Epithelial cell of proximal tubule (primary cell): ENCODE data around the gene AGTRAP. TPM values are rescaled to one million over a fixed set of nuclear protein-coding genes. Genes with fewer than 3 reads are reported as not detected.

Source experiments
- DNase-seq: peaks from one replicate; pipeline ENCODE4 v3.0.0-alpha.2; 2011; ENCODE audit warnings: low read depth
- H3K4me3 ChIP-seq: 2 replicates; pipeline ENCODE4 v1.5.1; 2011; ENCODE audit warnings: low read depth, mild to moderate bottlenecking, low read length
- CTCF ChIP-seq: conservative IDR thresholded peaks from 2 replicates; pipeline ENCODE4 v1.5.1; 2012; ENCODE audit warnings: low read depth, mild to moderate bottlenecking, low read length
- total RNA-seq: library from RNA; depleted of rRNA; stranded (reverse); fragments of >200 nt; gene quantifications from 2 replicates; pipeline ENCODE4 v1.2.3, GENCODE V29; 2015

Gene AGTRAP
- total RNA-seq, 1 donor from 2014 or later = 54.7 TPM

- no peak for TF ChIP-seq CTCF
- DNase-seq = no peak
Observed at GRCh38 chr1:11728126-11728806, 7.7 kb upstream of the AGTRAP start.

GRCh38 chr1:11729155-11729497, 6.8 kb upstream of the AGTRAP start:
- DNase-seq = no peak
- TF ChIP-seq CTCF = no peak
- no peak overlapping the region for H3K4me3 ChIP-seq

More at GRCh38 chr1:11728126-11728806, 7.7 kb upstream of the AGTRAP start:
- H3K4me3 ChIP-seq = no peak overlapping the region

GRCh38 chr1:11729498-11730428, 6.2 kb upstream of the AGTRAP start:
- TF ChIP-seq CTCF = no peak
- DNase-seq = no peak
- H3K4me3 ChIP-seq = no peak overlapping the region

GRCh38 chr1:11730429-11730891, 5.5 kb upstream of the AGTRAP start:
- H3K4me3 ChIP-seq = no peak overlapping the region
- no peak for TF ChIP-seq CTCF
- DNase-seq = no peak

GRCh38 chr1:11731691-11732283, 4.1 kb upstream of the AGTRAP start:
- no peak overlapping the region for H3K4me3 ChIP-seq
- no peak for DNase-seq
- TF ChIP-seq CTCF = no peak

GRCh38 chr1:11733306-11733705, 2.6 kb upstream of the AGTRAP start:
- no peak for DNase-seq
- no peak for TF ChIP-seq CTCF
- no peak overlapping the region for H3K4me3 ChIP-seq
